DND-41 (cell line): ENCODE results near the gene MVB12B.

Source experiments
- ATAC-seq: fragments of 200-7000 bp; cut with Tn5 transposase; 3 replicates; pipeline ENCODE4 v1.9.1; 2021; ENCODE audit warnings: low read depth; ENCODE audit not compliant: insufficient read depth
- DNase-seq: peaks from one replicate; pipeline ENCODE4 v3.0.0-alpha.2; 2020
- H2AFZ ChIP-seq: 2 replicates; pipeline ENCODE4 v1.6.0; 2012; ENCODE audit warnings: low read depth, low read length
- H3K27ac ChIP-seq: 2 replicates; pipeline ENCODE4 v1.5.1; 2012; ENCODE audit warnings: low read length, inconsistent platforms
- H3K27me3 ChIP-seq: fragments of 200-600 bp; sonication (generic); 2 replicates; pipeline ENCODE4 v1.6.0; 2012; ENCODE audit warnings: low read length, mild to moderate bottlenecking, inconsistent platforms; ENCODE audit not compliant: insufficient read depth, poor library complexity
- H3K36me3 ChIP-seq: 2 replicates; pipeline ENCODE4 v1.5.1; 2012; ENCODE audit warnings: low read length, inconsistent platforms; ENCODE audit not compliant: insufficient read depth
- H3K4me1 ChIP-seq: 2 replicates; pipeline ENCODE4 v1.5.1; 2012; ENCODE audit warnings: mild to moderate bottlenecking, low read length; ENCODE audit not compliant: insufficient read depth
- H3K4me2 ChIP-seq: 2 replicates; pipeline ENCODE4 v1.6.0; 2012; ENCODE audit warnings: mild to moderate bottlenecking, moderate library complexity, low read length, inconsistent platforms; ENCODE audit not compliant: insufficient read depth
- H3K4me3 ChIP-seq, 2 experiments: fragments of 200-600 bp in 1 of 2; shearing (Covaris generic) in 1 of 2; 2 replicates each; pipeline ENCODE4 v1.5.1; 2012 to 2016; ENCODE audit warnings: inconsistent platforms in 2 of 2, low read length in 2 of 2, mild to moderate bottlenecking in 2 of 2, low read depth in 1 of 2, moderate library complexity in 1 of 2
- H3K79me2 ChIP-seq: 2 replicates; pipeline ENCODE4 v1.6.0; 2012; ENCODE audit warnings: low read length, inconsistent platforms; ENCODE audit not compliant: insufficient read depth
- H3K9ac ChIP-seq: 2 replicates; pipeline ENCODE4 v1.6.0; 2012; ENCODE audit warnings: low read depth, mild to moderate bottlenecking, inconsistent platforms, low read length, moderate library complexity
- H3K9me3 ChIP-seq: 2 replicates; pipeline ENCODE4 v1.5.1; 2012; ENCODE audit warnings: low read length, moderate library complexity, mild to moderate bottlenecking, inconsistent platforms; ENCODE audit not compliant: insufficient read depth, severe bottlenecking
- H4K20me1 ChIP-seq: 2 replicates; pipeline ENCODE4 v1.6.0; 2012; ENCODE audit warnings: low read length; ENCODE audit not compliant: insufficient read depth
- EZH2 ChIP-seq: IDR thresholded peaks from 3 replicates; pipeline ENCODE4 v1.6.1; 2012; ENCODE audit warnings: borderline replicate concordance, low read depth, mild to moderate bottlenecking, moderate library complexity, low read length, inconsistent platforms; ENCODE audit not compliant: severe bottlenecking
- TF ChIP-seq, protein P1 (sequence below): IDR thresholded peaks from 2 replicates; pipeline ENCODE4 v1.5.1; 2012; ENCODE audit warnings: borderline replicate concordance, low read length, moderate library complexity, mild to moderate bottlenecking; ENCODE audit not compliant: poor library complexity, severe bottlenecking; ENCODE audit errors: extremely low read depth

Gene MVB12B

DNA sequence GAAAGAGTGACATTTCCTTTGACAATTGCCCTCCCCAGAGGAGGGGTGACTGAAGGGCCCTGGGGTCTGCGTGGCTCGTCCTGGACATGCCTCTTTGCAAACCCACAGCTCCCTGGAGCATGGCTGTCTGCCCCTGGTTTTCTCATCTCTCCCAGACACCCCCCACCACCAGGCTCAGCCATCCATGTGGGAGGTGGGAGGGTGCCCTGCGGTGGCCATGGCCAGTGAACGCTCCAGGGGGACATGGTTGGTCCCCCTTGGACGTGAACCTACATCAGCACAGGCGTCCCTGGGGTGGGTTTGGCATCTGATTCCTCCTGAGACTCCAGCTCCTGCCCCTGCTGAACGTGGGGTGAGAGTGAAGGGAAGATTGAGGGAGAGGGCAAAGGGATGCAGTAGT is 219.4 kb downstream of the MVB12B start:
- no peak for ATAC-seq
- no peaks in the 10 kb centered on the region for H3K9me3 ChIP-seq
- H3K27me3 ChIP-seq, result no peaks in the 10 kb centered on the region

GRCh38 chr9:126548312-126548711 is 221.7 kb downstream of the MVB12B start:
- Histone ChIP-seq H3K4me3 (no peak overlapping the region), H3K9me3 (no peaks in the 10 kb centered on the region), H2AFZ (no peak overlapping the region), H3K27ac (no peak overlapping the region), H3K9ac (no peak overlapping the region), H3K4me2 (no peak overlapping the region), H3K36me3 (no peaks in the 10 kb centered on the region), H3K4me1 (no peaks in the 10 kb centered on the region), H4K20me1 (no peaks in the 10 kb centered on the region), H3K79me2 (no peaks in the 10 kb centered on the region), H3K27me3 (no peaks in the 10 kb centered on the region)
- TF ChIP-seq, protein P1, sequence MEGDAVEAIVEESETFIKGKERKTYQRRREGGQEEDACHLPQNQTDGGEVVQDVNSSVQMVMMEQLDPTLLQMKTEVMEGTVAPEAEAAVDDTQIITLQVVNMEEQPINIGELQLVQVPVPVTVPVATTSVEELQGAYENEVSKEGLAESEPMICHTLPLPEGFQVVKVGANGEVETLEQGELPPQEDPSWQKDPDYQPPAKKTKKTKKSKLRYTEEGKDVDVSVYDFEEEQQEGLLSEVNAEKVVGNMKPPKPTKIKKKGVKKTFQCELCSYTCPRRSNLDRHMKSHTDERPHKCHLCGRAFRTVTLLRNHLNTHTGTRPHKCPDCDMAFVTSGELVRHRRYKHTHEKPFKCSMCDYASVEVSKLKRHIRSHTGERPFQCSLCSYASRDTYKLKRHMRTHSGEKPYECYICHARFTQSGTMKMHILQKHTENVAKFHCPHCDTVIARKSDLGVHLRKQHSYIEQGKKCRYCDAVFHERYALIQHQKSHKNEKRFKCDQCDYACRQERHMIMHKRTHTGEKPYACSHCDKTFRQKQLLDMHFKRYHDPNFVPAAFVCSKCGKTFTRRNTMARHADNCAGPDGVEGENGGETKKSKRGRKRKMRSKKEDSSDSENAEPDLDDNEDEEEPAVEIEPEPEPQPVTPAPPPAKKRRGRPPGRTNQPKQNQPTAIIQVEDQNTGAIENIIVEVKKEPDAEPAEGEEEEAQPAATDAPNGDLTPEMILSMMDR, result no peak
- no peak for TF ChIP-seq EZH2
- ATAC-seq (no peak), DNase-seq (no peak)

More for the DNA sequence above, 219.4 kb downstream of the MVB12B start:
- Histone ChIP-seq H3K4me1 (no peaks in the 10 kb centered on the region), H3K36me3 (no peaks in the 10 kb centered on the region), H3K27ac (no peak overlapping the region), H3K79me2 (no peaks in the 10 kb centered on the region), H3K4me3 (no peak overlapping the region), H4K20me1 (no peaks in the 10 kb centered on the region), H3K9ac (no peak overlapping the region), H2AFZ (no peak overlapping the region), H3K4me2 (no peak overlapping the region)
- TF ChIP-seq EZH2, result no peak
- TF ChIP-seq, protein P1, result no peak
- no peak for DNase-seq

GRCh38 chr9:126549246-126550006 is 222.8 kb downstream of the MVB12B start:
- H3K27ac ChIP-seq, result no peak overlapping the region
- TF ChIP-seq EZH2, result no peak
- TF ChIP-seq, protein P1, result no peak

More at GRCh38 chr9:126549246-126550006, 222.8 kb downstream of the MVB12B start:
- Histone ChIP-seq H3K79me2 (no peaks in the 10 kb centered on the region), H3K9me3 (no peaks in the 10 kb centered on the region), H3K4me3 (no peak overlapping the region), H4K20me1 (no peaks in the 10 kb centered on the region), H2AFZ (no peak overlapping the region), H3K4me1 (no peaks in the 10 kb centered on the region), H3K27me3 (no peaks in the 10 kb centered on the region), H3K36me3 (no peaks in the 10 kb centered on the region), H3K9ac (no peak overlapping the region), H3K4me2 (no peak overlapping the region)
- ATAC-seq, result no peak
- DNase-seq, result no peak
